Colonic mucosa (tissue), 4 donors: ENCODE measurements around the gene TCF7L1. TPM values are rescaled to one million over a fixed set of nuclear protein-coding genes. Genes with fewer than 3 reads are reported as not detected.
"Not testable (repeated sequence)": the region's sequence is repeated elsewhere in the genome, so short reads cannot be mapped to it uniquely, and the experiment has no call there.

Source experiments
- DNase-seq: peaks from one replicate; pipeline ENCODE4 v3.0.0-alpha.2; 2020
- H3K27ac ChIP-seq: fragments of 200-600 bp; one replicate; pipeline ENCODE4 v1.8.0; 2021
- H3K27me3 ChIP-seq: fragments of 200-600 bp; one replicate; pipeline ENCODE4 v1.8.0; 2021
- H3K36me3 ChIP-seq: fragments of 200-600 bp; one replicate; pipeline ENCODE4 v1.8.0; 2021
- H3K4me1 ChIP-seq: fragments of 200-600 bp; one replicate; pipeline ENCODE4 v1.8.0; 2021; ENCODE audit warnings: mild to moderate bottlenecking
- H3K4me3 ChIP-seq: fragments of 200-600 bp; one replicate; pipeline ENCODE4 v1.8.0; 2021
- H3K9ac ChIP-seq, 2 donors: one replicate each; pipeline ENCODE4 v1.7.0; 2013; ENCODE audit warnings: control low read depth in 2 of 2, low read depth in 2 of 2, low read length in 2 of 2
- H3K9me3 ChIP-seq: fragments of 200-600 bp; one replicate; pipeline ENCODE4 v1.8.0; 2021
- intact Hi-C: fragments of 100-400 bp; cut with DNase I; formaldehyde crosslinking; loops from one replicate; pipeline ENCODE4 v1.14.1; 2022
- total RNA-seq, 2 donors: library from RNA; stranded (reverse); fragmentation: NEBNext Ultra II Directional in 1 of 2; extraction: Animal tissue kit (Norgen Biotek cat#: 25700) in 1 of 2; gene quantifications; one replicate each; pipeline ENCODE4 v1.2.1, GENCODE V29; 2021
- TF ChIP-seq, protein P1 (sequence below): fragments of 200-600 bp; IDR thresholded peaks from one replicate; pipeline ENCODE4 v1.8.0; 2022; ENCODE audit warnings: antibody characterized with exemption, mild to moderate bottlenecking
- donor health status: healthy.
- donor health status: DM: no; HTN: no; CAD: no.
- donor health status: DM: no; HTN: no; CAD: no.

TCF7L1 gene
- total RNA-seq, 2 donors from 2014 or later, result 0.99 to 3.2 TPM

DNA sequence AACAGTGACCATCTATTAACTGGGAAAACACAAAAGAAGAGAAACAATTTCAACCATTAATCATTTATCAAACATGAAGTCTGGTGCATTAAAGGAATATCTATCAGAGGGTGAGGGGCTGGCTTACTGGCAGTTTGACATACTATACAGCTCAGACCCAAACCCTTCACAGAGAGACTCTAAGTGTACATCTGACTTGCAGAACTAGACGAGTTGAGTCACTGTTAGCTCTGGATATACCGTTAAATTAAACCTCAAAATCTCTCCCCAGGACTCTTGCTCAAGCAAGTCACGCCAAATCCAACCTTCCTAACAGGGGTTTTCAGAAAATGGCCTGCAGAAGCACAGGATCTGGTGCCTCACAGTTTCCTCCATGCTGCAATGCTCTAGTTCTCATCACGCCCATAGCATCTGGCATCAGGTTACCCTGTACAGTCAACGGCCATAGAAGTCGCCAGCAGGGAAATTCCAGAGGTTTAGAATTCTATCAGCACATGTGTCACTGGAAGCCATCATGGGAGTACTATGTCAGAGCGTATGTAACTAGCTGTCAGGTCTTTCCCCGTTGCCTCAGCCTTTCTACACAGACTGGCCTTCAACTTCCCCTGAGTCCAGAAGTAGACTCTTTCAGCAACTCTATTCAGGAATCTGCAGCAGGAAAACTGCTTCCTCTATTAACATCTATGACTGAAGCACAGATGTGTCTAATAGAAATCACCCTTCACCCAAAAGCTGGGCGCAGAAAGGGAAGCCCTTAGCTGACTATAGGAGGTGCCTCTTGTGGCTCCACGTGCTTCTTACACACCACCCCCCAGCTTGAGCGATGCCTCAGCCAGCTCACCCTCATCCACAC lies 185.3 kb downstream of the TCF7L1 start:
- DNase-seq, result no peak
- H3K27ac ChIP-seq, result no peak overlapping the region
- no peak overlapping the region for H3K4me3 ChIP-seq
- no peak overlapping the region for H3K9ac ChIP-seq
- no peaks in the 10 kb centered on the region for H3K27me3 ChIP-seq
- no peaks in the 10 kb centered on the region for H3K9me3 ChIP-seq
- TF ChIP-seq, protein P1, sequence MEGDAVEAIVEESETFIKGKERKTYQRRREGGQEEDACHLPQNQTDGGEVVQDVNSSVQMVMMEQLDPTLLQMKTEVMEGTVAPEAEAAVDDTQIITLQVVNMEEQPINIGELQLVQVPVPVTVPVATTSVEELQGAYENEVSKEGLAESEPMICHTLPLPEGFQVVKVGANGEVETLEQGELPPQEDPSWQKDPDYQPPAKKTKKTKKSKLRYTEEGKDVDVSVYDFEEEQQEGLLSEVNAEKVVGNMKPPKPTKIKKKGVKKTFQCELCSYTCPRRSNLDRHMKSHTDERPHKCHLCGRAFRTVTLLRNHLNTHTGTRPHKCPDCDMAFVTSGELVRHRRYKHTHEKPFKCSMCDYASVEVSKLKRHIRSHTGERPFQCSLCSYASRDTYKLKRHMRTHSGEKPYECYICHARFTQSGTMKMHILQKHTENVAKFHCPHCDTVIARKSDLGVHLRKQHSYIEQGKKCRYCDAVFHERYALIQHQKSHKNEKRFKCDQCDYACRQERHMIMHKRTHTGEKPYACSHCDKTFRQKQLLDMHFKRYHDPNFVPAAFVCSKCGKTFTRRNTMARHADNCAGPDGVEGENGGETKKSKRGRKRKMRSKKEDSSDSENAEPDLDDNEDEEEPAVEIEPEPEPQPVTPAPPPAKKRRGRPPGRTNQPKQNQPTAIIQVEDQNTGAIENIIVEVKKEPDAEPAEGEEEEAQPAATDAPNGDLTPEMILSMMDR, result no peak
- intact Hi-C loops, result no loop called here
- H3K4me1 ChIP-seq, result no peaks in the 10 kb centered on the region
- H3K36me3 ChIP-seq, result peaks cover 6% of the 10 kb centered on the region

DNA sequence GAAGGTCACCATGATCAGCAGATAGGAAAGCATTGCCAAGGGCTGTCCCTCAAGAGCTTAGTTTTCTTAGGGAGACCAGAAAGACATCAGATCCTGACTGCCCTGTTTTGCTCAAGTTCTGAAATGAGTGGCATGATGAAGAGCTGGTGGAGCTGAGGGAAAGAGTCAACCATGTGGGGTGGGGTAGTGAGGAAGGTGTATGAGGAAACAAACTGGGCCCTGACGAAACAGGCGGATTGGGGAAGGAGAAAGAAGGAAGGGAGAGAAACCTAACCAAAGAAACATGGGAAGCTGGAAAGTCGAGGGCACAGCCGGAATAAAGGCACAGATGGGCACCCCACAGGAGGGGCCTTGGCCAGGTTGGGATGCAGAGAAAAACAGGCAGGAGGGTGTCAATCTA lies 186.6 kb downstream of the TCF7L1 start:
- Histone ChIP-seq H3K36me3 (peaks cover 11% of the 10 kb centered on the region), H3K27ac (no peak overlapping the region), H3K9ac (no peak overlapping the region), H3K4me1 (peaks cover 7% of the 10 kb centered on the region), H3K4me3 (no peak overlapping the region), H3K9me3 (no peaks in the 10 kb centered on the region), H3K27me3 (no peaks in the 10 kb centered on the region)
- intact Hi-C loops, result no loop called here
- TF ChIP-seq, protein P1, result no peak
- no peak for DNase-seq

DNA sequence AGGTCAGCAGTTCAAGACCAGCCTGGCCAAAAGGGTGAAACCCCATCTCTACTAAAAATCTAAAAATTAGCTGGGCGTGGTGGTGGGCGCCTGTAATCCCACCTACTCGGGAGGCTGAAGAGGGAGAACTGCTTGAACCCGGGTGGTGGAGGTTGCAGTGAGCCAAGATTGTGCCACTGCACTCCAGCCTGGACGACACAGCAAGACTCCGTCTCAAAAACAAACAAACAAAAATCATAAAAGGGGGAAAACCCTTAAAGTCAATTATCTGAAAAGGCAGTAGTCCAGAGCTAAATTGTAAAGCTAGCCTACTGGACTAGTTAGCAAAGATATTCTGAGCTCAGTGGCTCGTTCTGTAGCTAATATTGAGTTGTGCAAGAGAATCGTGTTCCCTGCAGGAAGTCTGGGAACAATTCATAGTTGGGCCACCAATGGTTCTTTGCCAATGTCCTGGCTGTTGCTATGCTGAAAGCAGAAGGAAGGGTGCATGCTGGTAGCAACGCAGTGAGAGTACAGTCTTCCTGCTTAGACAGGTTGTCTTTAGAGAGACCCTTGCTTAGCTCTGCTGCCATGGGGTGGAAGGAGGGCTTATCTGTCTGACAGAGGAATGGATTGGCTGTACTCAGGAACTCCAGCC lies 190.3 kb downstream of the TCF7L1 start:
- H3K4me1 ChIP-seq, result peaks cover 11% of the 10 kb centered on the region
- TF ChIP-seq, protein P1, result no peak
- no peak overlapping the region for H3K4me3 ChIP-seq
- peaks cover 5% of the 10 kb centered on the region for H3K36me3 ChIP-seq
- no peak overlapping the region for H3K27ac ChIP-seq
- intact Hi-C loops, result no loop called here
- H3K9ac ChIP-seq, result no peak overlapping the region
- no peaks in the 10 kb centered on the region for H3K27me3 ChIP-seq
- DNase-seq, result no peak
- H3K9me3 ChIP-seq, result no peaks in the 10 kb centered on the region

DNA sequence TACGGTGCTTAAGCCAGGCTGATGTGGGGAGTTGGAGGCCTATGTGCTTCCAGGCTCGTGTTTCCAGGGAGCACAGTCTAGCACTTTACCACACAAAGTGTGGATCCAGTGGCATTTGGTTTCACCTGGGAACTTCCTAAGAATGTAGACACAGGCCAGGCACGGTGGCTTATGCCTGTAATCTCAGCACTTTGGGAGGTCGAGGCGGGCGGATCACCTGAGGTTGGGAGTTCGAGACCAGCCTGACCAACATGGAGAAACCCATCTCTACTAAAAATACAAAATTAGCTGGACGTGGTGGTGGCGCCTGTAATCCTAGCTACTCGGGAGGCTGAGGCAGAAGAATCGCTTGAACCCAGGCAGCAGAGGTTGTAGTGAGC lies 190.8 kb downstream of the TCF7L1 start:
- not testable (repeated sequence) for DNase-seq, H3K36me3 ChIP-seq
- H3K4me1 ChIP-seq, result peaks cover 11% of the 10 kb centered on the region

DNA sequence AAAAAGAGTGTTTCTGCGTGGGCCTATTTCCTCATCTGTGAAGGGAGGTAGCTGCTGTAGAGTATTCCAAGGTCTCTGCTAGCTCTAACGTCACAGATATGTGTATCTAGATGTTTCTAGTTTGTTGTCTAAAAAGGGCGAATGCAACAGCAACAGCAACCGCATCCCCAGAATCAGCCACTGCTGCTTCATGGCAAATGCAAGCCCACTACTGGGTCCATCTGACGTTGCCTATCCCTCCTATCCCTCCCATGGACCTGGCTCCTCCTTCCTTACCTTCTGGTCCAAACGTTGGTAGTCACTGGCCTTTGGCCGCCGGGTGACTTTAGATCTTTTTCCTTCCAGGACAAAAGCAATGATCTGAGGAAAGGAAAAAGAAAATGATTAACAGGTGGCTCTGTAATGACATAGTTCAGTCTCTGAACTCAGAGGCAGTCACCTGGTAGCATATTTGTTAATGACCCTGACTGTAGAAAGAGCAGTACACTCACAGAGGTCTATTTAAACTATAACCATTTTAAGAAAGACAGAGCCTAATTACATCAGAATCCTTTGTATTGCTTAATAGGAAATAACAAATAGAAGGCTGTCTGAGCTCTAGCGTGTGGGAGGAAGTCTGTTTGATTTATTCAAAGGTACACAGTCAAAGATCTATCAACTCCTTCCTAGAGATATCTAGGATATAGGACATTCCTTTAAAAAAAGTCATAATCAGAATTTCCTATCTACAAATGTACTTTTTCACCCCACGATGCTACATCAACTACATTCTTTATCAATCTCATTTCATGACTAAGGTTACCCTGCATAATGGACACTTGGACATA lies 191.7 kb downstream of the TCF7L1 start:
- Histone ChIP-seq H3K9me3 (no peaks in the 10 kb centered on the region), H3K27ac (peak overlapping the region; percentile 88), H3K4me3 (peak overlapping the region; percentile 61), H3K36me3 (peaks cover 5% of the 10 kb centered on the region), H3K27me3 (no peaks in the 10 kb centered on the region), H3K4me1 (peaks cover 11% of the 10 kb centered on the region), H3K9ac (peak overlapping the region in 1 of 2 donors; percentile 97)
- intact Hi-C loops, result no loop called here
- DNase-seq, result peak; percentile 72
- TF ChIP-seq, protein P1, result no peak

More for the DNA sequence above, 190.8 kb downstream of the TCF7L1 start:
- intact Hi-C loops, H3K4me3 ChIP-seq, H3K9me3 ChIP-seq, H3K27ac ChIP-seq, H3K27me3 ChIP-seq: not testable (repeated sequence)
- H3K9ac ChIP-seq, result peak overlapping the region in 1 of 2 donors; percentile 97
